GM23248 (cell line): Measurements from ENCODE around the gene ANKRD49.

Source experiments
- EZH2 ChIP-seq: fragments of 200-600 bp; sonication (generic); IDR thresholded peaks from 2 replicates; pipeline ENCODE4 v1.6.1; 2018; ENCODE audit warnings: antibody characterized with exemption, mild to moderate bottlenecking; ENCODE audit not compliant: insufficient read depth, poor library complexity, severe bottlenecking
- EZH2phosphoT487 ChIP-seq: fragments of 200-600 bp; sonication (generic); IDR thresholded peaks from 2 replicates; pipeline ENCODE4 v1.6.1; 2018; ENCODE audit warnings: antibody characterized with exemption, moderate library complexity, mild to moderate bottlenecking, low read depth; ENCODE audit not compliant: insufficient read depth

DNA sequence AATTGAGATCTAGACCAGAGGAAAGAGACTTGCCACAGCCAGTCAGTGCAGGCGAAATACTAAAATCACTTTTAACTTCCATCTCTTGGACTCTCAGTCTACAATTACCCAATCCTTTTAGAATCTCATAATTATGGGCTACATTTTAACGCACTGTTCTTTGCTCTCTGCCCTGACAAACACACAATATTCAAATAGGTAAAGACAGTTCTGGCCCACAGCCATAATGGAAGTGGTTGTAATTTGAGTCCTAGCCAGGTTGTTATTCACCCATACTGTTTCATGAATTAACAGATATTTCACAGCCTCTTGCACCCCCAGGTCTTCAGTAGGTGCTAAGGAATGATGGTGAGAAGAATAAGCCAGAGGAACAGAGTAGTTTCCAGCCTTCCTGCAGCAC is 19.3 kb downstream of the ANKRD49 start:
- TF ChIP-seq EZH2 (no peak), EZH2phosphoT487 (no peak)
